HepG2 (cell line): ENCODE data around the gene PDXDC1. TPM values are rescaled to one million over a fixed set of nuclear protein-coding genes. Genes with fewer than 3 reads are reported as not detected.
"Not testable (repeated sequence)": the region's sequence is repeated elsewhere in the genome, so short reads cannot be mapped to it uniquely, and the experiment has no call there.

Experiments used
- ATF5 ChIP-seq: sonication (generic); formaldehyde crosslinking; IDR thresholded peaks from 2 replicates; pipeline ENCODE4 v1.4.0; 2020; ENCODE audit warnings: mild to moderate bottlenecking, low read depth, missing genetic modification reagents
- ATF7-NPFF ChIP-seq: sonication (generic); formaldehyde crosslinking; IDR thresholded peaks from 2 replicates; pipeline ENCODE4 v1.8.1; 2023; ENCODE audit warnings: mild to moderate bottlenecking, low read depth, missing genetic modification reagents, moderate library complexity
- BRD4 ChIP-seq: sonication (generic); formaldehyde crosslinking; IDR thresholded peaks from 2 replicates; pipeline ENCODE4 v1.4.0; 2020; ENCODE audit warnings: missing genetic modification reagents
- FOSL2 ChIP-seq: sonication (generic); formaldehyde crosslinking; IDR thresholded peaks from 2 replicates; pipeline ENCODE4 v1.4.0; 2020; ENCODE audit warnings: missing genetic modification reagents
- GATAD1 ChIP-seq: IDR thresholded peaks from 2 replicates; pipeline ENCODE4 v1.6.1; 2016; ENCODE audit warnings: missing genetic modification reagents, missing compliant biosample characterization
- HNF1A ChIP-seq, 2 experiments: sonication (generic) in 1 of 2; formaldehyde crosslinking in 1 of 2; IDR thresholded peaks; 2 replicates each; pipeline versions ENCODE4 v1.4.0 to v1.6.1; 2016 to 2020; ENCODE audit warnings: borderline replicate concordance in 1 of 2, low read depth in 1 of 2, mild to moderate bottlenecking in 1 of 2, missing genetic modification reagents in 1 of 2
- KLF9 ChIP-seq: IDR thresholded peaks from 2 replicates; pipeline ENCODE4 v1.6.1; 2016; ENCODE audit warnings: low read depth
- LRRFIP1 ChIP-seq: sonication (generic); formaldehyde crosslinking; conservative IDR thresholded peaks from 2 replicates; pipeline ENCODE4 v1.4.0; 2020; ENCODE audit warnings: missing genetic modification reagents
- MAF1 ChIP-seq: sonication (generic); formaldehyde crosslinking; IDR thresholded peaks from 2 replicates; pipeline ENCODE4 v1.5.0; 2020; ENCODE audit warnings: missing genetic modification reagents, borderline replicate concordance
- MTERF4 ChIP-seq: sonication (generic); formaldehyde crosslinking; IDR thresholded peaks from 2 replicates; pipeline ENCODE4 v1.8.0; 2023; ENCODE audit warnings: mild to moderate bottlenecking, missing genetic modification reagents
- ZNF510 ChIP-seq: sonication (generic); formaldehyde crosslinking; IDR thresholded peaks from 2 replicates; pipeline ENCODE4 v1.4.0; 2020; ENCODE audit warnings: low read depth, mild to moderate bottlenecking, missing genetic modification reagents
- ZNF609 ChIP-seq: sonication (generic); formaldehyde crosslinking; IDR thresholded peaks from 2 replicates; pipeline ENCODE4 v1.4.0; 2020; ENCODE audit warnings: mild to moderate bottlenecking, missing genetic modification reagents, borderline replicate concordance
- ZNF788 ChIP-seq: sonication (generic); formaldehyde crosslinking; IDR thresholded peaks from 2 replicates; pipeline ENCODE4 v1.5.0; 2020; ENCODE audit warnings: mild to moderate bottlenecking, missing genetic modification reagents, borderline replicate concordance
- polyA plus RNA-seq, 8 experiments: library from polyadenylated mRNA; depleted of rRNA in 3 of 8; stranded (reverse) in 7 of 8; unstranded in 1 of 8; fragments of >200 nt; fragmentation: Illumina TruSeq in 4 of 8; extraction: Trizol in 4 of 8; gene quantifications; 2 replicates each; pipeline versions ENCODE4 v1.2.1 to v1.2.3, GENCODE V29; 2011 to 2016; ENCODE audit warnings: low read depth in 4 of 8, missing spikeins in 1 of 8, mixed read lengths in 1 of 8; ENCODE audit not compliant: insufficient read depth in 1 of 8
- total RNA-seq, 5 experiments: library from RNA; depleted of rRNA; stranded (reverse); fragments of >200 nt; fragmentation: Illumina TruSeq; extraction: Trizol; gene quantifications; 2 replicates each; pipeline ENCODE4 v1.2.3, GENCODE V29; 2016; ENCODE audit warnings: low read depth in 1 of 5

Gene PDXDC1
- total and polyA plus RNA-seq, 2 of the 13 experiments (the other 11 are each of a cell fraction or from before 2014, with no cell fraction given) = 133 to 169 TPM

- TF ChIP-seq ATF7-NPFF (CRISPR knock-in tag) = peak; percentile 88
- peak; percentile 98 for TF ChIP-seq ZNF788 (CRISPR knock-in tag)
- TF ChIP-seq GATAD1 (CRISPR knock-in tag) = peak; percentile 97
- TF ChIP-seq ZNF609 = peak; percentile 70
- peak; percentile 86; the same call in 1 of the 2 replicates for TF ChIP-seq ZNF510 (CRISPR knock-in tag)
- peak; percentile 63 for TF ChIP-seq FOSL2 (CRISPR knock-in tag)
- TF ChIP-seq LRRFIP1 (CRISPR knock-in tag) = 0 out of 2 replicates have a peak, but pooled peaks have one; percentile 58
- peak; percentile 99 for TF ChIP-seq BRD4 (CRISPR knock-in tag)
- peak; percentile 94 for TF ChIP-seq ATF5 (CRISPR knock-in tag)
- TF ChIP-seq MTERF4 (CRISPR knock-in tag) = peak; percentile 85; the same call in 1 of the 2 replicates
- peak; percentile 62; the same call in 1 of the 2 replicates for TF ChIP-seq KLF9
- 0 out of 2 replicates have a peak, but pooled peaks have one; percentile 48 for TF ChIP-seq MAF1 (CRISPR knock-in tag)
- not testable (repeated sequence) for TF ChIP-seq HNF1A (IDR thresholded peaks at IDR 0.05; ENCODE audit: low read depth)
- TF ChIP-seq HNF1A (CRISPR knock-in tag; IDR thresholded peaks at IDR 0.05; ENCODE audit: borderline replicate concordance) = peak; percentile 90
Observed at GRCh38 chr16:15093955-15094827, 119.4 kb downstream of the PDXDC1 start, which contains the start of gene RRN3 (continued).
